NT2/D1 (cell line): ENCODE results near the gene CLIC6.

ENCODE experiments used
- DNase-seq: peaks from one replicate; pipeline ENCODE4 v3.0.0-alpha.2; 2011; ENCODE audit warnings: low read depth, low spot score
- H3K27me3 ChIP-seq: 2 replicates; pipeline ENCODE4 v1.6.0; 2011; ENCODE audit warnings: mild to moderate bottlenecking; ENCODE audit not compliant: insufficient read length, insufficient read depth
- H3K36me3 ChIP-seq: 2 replicates; pipeline ENCODE4 v1.6.1; 2011; ENCODE audit warnings: mild to moderate bottlenecking, low read length, mixed read lengths; ENCODE audit not compliant: insufficient read depth, insufficient read length
- H3K4me1 ChIP-seq: 2 replicates; pipeline ENCODE4 v1.5.1; 2011; ENCODE audit not compliant: insufficient read depth, insufficient read length
- H3K4me3 ChIP-seq: 2 replicates; pipeline ENCODE4 v1.5.1; 2011; ENCODE audit warnings: low read depth; ENCODE audit not compliant: insufficient read length
- H3K9ac ChIP-seq: 2 replicates; pipeline ENCODE4 v1.6.0; 2011; ENCODE audit warnings: low read depth; ENCODE audit not compliant: insufficient read length
- H3K9me3 ChIP-seq: 2 replicates; pipeline ENCODE4 v1.5.1; 2011; ENCODE audit warnings: mild to moderate bottlenecking, low read length; ENCODE audit not compliant: insufficient read depth
- SUZ12 ChIP-seq: IDR thresholded peaks from 2 replicates; pipeline ENCODE4 v1.6.1; 2011; ENCODE audit not compliant: insufficient read length, insufficient read depth; ENCODE audit errors: extremely low read depth
- YY1 ChIP-seq: IDR thresholded peaks from 2 replicates; pipeline ENCODE4 v1.6.1; 2011; ENCODE audit not compliant: insufficient read length, insufficient read depth
- ZNF274 ChIP-seq: IDR thresholded peaks from 2 replicates; pipeline ENCODE4 v1.6.1; 2011; ENCODE audit warnings: mild to moderate bottlenecking, low read depth, low read length

CLIC6 gene

GRCh38 chr21:34632498-34632897, 36.3 kb upstream of the CLIC6 start:
- DNase-seq: no peak
- TF ChIP-seq SUZ12 (no peak), ZNF274 (no peak), YY1 (no peak)

GRCh38 chr21:34635307-34635706, 33.5 kb upstream of the CLIC6 start:
- no peak for DNase-seq
- TF ChIP-seq SUZ12 (no peak), YY1 (peak; percentile 17)
- H3K4me1 ChIP-seq: no peaks in the 10 kb centered on the region
- no peaks in the 10 kb centered on the region for H3K27me3 ChIP-seq
- no peaks in the 10 kb centered on the region for H3K36me3 ChIP-seq
- no peak overlapping the region for H3K4me3 ChIP-seq
- no peak overlapping the region for H3K9ac ChIP-seq
- no peaks in the 10 kb centered on the region for H3K9me3 ChIP-seq

More at GRCh38 chr21:34632498-34632897, 36.3 kb upstream of the CLIC6 start:
- H3K4me3 ChIP-seq: no peak overlapping the region
- H3K9me3 ChIP-seq: no peaks in the 10 kb centered on the region
- H3K9ac ChIP-seq: no peak overlapping the region
- no peaks in the 10 kb centered on the region for H3K36me3 ChIP-seq
- H3K4me1 ChIP-seq: no peaks in the 10 kb centered on the region
- H3K27me3 ChIP-seq: no peaks in the 10 kb centered on the region

- H3K9me3 ChIP-seq: no peaks in the 10 kb centered on the region
- H3K9ac ChIP-seq: no peak overlapping the region
- TF ChIP-seq YY1 (no peak), SUZ12 (no peak), ZNF274 (no peak)
- no peak for DNase-seq
- H3K36me3 ChIP-seq: no peaks in the 10 kb centered on the region
- H3K27me3 ChIP-seq: no peaks in the 10 kb centered on the region
- no peaks in the 10 kb centered on the region for H3K4me1 ChIP-seq
- no peak overlapping the region for H3K4me3 ChIP-seq
Measured at GRCh38 chr21:34636961-34637360, 31.8 kb upstream of the CLIC6 start.

GRCh38 chr21:34639250-34639649, 29.5 kb upstream of the CLIC6 start:
- Histone ChIP-seq H3K27me3 (no peaks in the 10 kb centered on the region), H3K9ac (no peak overlapping the region)
- TF ChIP-seq YY1 (no peak), ZNF274 (no peak), SUZ12 (no peak)

GRCh38 chr21:34639882-34640788, 28.7 kb upstream of the CLIC6 start:
- H3K9ac ChIP-seq: no peak overlapping the region
- H3K4me3 ChIP-seq: no peak overlapping the region
- no peak for DNase-seq
- no peaks in the 10 kb centered on the region for H3K9me3 ChIP-seq
- no peaks in the 10 kb centered on the region for H3K36me3 ChIP-seq
- H3K4me1 ChIP-seq: no peaks in the 10 kb centered on the region
- H3K27me3 ChIP-seq: no peaks in the 10 kb centered on the region
- TF ChIP-seq ZNF274: no peak
- TF ChIP-seq SUZ12: no peak
- TF ChIP-seq YY1: no peak

More at GRCh38 chr21:34639250-34639649, 29.5 kb upstream of the CLIC6 start:
- Histone ChIP-seq H3K4me1 (no peaks in the 10 kb centered on the region), H3K36me3 (no peaks in the 10 kb centered on the region), H3K9me3 (no peaks in the 10 kb centered on the region), H3K4me3 (no peak overlapping the region)
- no peak for DNase-seq

- Histone ChIP-seq H3K4me3 (no peak overlapping the region), H3K9ac (no peak overlapping the region), H3K4me1 (no peaks in the 10 kb centered on the region), H3K27me3 (no peaks in the 10 kb centered on the region), H3K36me3 (no peaks in the 10 kb centered on the region), H3K9me3 (no peaks in the 10 kb centered on the region)
- TF ChIP-seq YY1: no peak
- TF ChIP-seq ZNF274: no peak
- no peak for TF ChIP-seq SUZ12
- no peak for DNase-seq
Measured at GRCh38 chr21:34640858-34641257, 27.9 kb upstream of the CLIC6 start.

GRCh38 chr21:34642211-34643075, 26.4 kb upstream of the CLIC6 start:
- Histone ChIP-seq H3K4me1 (no peaks in the 10 kb centered on the region), H3K36me3 (no peaks in the 10 kb centered on the region), H3K9ac (no peak overlapping the region), H3K9me3 (no peaks in the 10 kb centered on the region), H3K4me3 (no peak overlapping the region), H3K27me3 (no peaks in the 10 kb centered on the region)
- DNase-seq: no peak
- TF ChIP-seq YY1: no peak
- no peak for TF ChIP-seq ZNF274
- TF ChIP-seq SUZ12: no peak
